Measurements from ENCODE around the gene DTNA.

DNA sequence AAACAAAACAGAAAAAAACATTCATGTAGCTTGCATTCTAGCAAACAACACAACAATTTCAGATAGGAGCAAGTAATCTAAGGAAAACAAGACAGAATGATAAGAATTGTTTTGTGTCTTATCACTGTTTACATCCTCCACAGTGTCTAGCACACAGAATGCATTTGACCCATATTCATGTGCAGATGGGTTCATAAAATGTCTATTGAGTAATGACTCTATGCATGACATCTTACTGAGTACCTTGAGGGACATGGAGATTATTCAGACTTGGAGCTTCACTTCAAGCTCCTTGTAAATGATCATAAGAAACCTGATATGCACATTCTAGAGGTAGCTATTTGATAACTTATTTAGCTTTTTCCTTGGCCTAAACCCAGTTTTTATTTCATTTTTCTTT lies 69.0 kb downstream of the DTNA start:
- TF ChIP-seq, protein P1, sequence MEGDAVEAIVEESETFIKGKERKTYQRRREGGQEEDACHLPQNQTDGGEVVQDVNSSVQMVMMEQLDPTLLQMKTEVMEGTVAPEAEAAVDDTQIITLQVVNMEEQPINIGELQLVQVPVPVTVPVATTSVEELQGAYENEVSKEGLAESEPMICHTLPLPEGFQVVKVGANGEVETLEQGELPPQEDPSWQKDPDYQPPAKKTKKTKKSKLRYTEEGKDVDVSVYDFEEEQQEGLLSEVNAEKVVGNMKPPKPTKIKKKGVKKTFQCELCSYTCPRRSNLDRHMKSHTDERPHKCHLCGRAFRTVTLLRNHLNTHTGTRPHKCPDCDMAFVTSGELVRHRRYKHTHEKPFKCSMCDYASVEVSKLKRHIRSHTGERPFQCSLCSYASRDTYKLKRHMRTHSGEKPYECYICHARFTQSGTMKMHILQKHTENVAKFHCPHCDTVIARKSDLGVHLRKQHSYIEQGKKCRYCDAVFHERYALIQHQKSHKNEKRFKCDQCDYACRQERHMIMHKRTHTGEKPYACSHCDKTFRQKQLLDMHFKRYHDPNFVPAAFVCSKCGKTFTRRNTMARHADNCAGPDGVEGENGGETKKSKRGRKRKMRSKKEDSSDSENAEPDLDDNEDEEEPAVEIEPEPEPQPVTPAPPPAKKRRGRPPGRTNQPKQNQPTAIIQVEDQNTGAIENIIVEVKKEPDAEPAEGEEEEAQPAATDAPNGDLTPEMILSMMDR (IDR thresholded peaks at IDR 0.05; ENCODE audit: low read depth, low read length, poor library complexity, severe bottlenecking): no peak
- no peak for TF ChIP-seq EZH2phosphoT487 (IDR thresholded peaks at IDR 0.05; ENCODE audit: borderline replicate concordance, low read length)

Measured in DOHH2 (cell line).